GM18868 (cell line): Measurements from ENCODE around the gene HIF1A.
"Not testable (repeated sequence)": the region's sequence is repeated elsewhere in the genome, so short reads cannot be mapped to it uniquely, and the experiment has no call there.

Experiments
- ATAC-seq: cut with Tn5 transposase; IDR thresholded peaks from one replicate; pipeline ENCODE4 v1.9.1; 2021; ENCODE audit warnings: mild to moderate bottlenecking, moderate library complexity; ENCODE audit not compliant: unreplicated experiment

The HIF1A gene

DNA sequence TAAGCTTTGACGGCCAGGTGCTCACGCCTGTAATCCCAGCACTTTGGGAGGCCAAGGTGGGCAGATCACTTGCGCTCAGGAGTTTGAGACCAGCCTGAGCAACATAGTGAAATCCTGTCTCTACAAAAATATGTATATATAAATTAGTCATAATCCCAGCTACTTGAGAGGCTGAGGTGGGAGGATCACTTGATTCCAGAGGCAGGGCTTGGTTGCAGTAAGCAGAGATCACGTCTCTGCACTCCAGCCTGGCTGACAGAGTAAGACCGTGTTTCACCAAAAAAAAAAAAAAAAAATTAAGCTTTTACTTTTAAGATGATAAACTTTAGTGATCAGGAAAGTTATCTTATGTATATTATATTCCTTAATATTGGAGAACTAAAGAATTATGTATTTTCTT is 48.9 kb downstream of the HIF1A start:
- ATAC-seq: no peak

DNA sequence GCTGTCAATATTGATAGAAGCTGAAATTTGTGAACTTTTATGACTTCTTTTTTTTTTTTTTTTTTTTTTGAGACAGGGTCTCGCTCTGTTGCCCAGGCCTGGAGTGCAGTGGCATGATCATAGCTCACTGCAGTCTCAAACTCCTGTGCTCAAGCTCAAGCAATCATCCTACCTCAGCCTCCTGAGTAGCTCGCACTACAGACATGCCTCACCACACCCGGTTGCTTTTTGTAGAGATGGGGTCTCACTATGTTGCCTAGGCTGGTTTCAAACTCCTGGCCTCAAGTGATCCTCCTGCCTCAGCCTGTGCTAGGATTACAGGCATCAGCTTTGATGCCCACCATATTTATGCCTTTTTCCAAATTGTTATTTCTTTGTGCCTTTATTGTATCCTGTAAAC is 51.0 kb downstream of the HIF1A start:
- not testable (repeated sequence) for ATAC-seq

DNA sequence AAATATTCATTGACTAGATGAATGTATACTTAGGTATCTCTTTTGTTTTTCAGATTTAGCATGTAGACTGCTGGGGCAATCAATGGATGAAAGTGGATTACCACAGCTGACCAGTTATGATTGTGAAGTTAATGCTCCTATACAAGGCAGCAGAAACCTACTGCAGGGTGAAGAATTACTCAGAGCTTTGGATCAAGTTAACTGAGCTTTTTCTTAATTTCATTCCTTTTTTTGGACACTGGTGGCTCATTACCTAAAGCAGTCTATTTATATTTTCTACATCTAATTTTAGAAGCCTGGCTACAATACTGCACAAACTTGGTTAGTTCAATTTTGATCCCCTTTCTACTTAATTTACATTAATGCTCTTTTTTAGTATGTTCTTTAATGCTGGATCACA is 51.6 kb downstream of the HIF1A start:
- ATAC-seq: no peak

DNA sequence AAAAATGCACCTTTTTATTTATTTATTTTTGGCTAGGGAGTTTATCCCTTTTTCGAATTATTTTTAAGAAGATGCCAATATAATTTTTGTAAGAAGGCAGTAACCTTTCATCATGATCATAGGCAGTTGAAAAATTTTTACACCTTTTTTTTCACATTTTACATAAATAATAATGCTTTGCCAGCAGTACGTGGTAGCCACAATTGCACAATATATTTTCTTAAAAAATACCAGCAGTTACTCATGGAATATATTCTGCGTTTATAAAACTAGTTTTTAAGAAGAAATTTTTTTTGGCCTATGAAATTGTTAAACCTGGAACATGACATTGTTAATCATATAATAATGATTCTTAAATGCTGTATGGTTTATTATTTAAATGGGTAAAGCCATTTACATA is 52.0 kb downstream of the HIF1A start:
- no peak for ATAC-seq

DNA sequence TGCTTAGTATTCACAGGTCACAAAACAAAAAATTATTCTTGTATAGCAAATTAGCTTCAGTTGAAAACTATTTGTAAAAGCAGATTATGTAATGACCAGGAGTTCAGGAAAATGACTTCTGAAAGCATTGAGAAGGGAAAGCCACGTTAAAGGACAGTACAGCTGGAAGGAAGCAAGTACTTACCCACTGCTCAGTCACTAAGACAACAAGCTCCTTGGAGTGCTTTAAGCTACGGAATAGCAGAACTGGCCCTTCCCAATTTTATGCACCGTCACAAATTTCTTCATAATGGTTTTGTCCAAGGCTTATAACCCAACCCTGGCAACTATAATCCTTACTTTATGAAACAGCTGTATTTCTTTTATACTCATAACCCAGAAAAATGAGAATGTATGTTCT is 54.0 kb downstream of the HIF1A start:
- ATAC-seq: no peak

DNA sequence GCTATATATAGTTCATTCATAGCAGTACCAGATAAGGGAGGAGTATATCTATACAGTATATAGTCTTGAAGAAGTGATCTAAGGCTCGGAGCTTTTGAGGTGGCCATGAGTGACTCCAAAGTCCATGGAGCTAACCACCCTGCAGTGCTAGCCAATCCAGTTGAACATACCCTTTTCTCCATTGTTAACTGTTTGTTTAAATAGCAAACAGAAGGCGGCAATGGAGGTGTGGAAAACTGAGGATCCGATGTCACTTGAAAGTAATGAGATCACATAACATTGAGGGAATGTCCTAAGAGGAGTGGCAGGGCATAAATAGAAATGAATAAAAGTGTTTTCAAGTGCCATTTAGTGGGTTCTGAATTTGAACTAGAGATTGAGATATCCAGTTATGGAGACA is 54.6 kb downstream of the HIF1A start:
- no peak for ATAC-seq

DNA sequence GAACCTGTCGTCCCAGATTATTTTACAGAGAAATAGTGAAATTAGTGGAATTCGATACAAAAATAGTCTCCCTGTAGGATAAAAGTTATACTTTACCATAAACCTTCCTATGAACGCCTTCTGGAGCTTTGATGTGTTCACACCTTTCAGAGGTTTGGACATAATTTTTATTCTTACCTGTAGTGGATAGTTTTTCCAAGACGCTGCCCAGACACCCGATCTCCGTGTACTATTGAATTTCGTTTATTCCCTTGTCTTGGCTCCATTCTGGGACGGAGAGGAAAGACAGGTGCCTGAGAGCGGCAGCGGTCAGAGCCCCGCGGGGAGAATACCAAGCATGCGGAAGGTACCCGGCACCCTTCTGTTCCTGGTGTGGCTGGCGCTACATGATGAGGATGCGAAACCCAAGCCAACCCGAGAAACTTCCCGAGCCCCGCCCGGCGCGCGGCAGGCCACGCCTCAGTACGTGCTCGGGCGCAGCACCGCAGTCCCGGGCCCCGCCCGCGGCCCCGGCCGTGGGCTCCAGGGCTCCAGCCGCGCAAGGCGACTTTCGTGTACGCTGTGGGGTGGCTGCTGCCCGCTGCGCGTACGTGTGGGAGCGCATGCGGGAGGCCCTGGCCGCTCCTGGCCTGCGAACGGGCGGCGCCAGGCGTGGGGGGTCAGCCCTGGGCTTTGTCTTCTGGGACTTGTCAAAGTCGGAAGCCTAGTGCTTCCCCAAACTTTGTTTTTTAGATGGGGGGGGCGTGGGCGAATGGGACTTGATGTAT is 55.6 kb downstream of the HIF1A start:
- peak; percentile 82 for ATAC-seq

DNA sequence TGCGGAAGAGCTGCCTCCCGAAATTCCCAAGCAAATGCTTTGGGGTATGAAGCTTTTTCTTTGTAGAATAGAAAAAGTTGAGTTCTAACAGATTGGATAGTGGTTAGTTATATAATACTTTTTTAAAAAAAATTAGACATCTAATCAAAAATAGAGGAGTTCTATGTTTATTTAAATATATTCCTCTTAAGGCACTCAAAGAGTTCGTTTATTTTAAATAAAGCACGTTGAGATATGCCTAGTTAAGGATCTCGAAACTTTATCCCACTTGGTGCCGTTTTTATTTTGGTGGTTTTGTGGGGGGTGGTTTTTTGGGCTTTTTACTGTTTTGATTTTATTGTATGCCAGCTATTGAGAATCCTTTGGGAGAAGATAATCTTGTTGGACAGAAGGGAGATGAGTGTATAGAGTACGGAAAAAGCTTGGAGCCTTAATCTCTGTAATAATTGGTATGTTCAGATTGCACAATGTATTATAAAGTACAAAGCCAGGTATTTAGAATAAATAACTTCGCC is 56.2 kb downstream of the HIF1A start:
- no peak for ATAC-seq

DNA sequence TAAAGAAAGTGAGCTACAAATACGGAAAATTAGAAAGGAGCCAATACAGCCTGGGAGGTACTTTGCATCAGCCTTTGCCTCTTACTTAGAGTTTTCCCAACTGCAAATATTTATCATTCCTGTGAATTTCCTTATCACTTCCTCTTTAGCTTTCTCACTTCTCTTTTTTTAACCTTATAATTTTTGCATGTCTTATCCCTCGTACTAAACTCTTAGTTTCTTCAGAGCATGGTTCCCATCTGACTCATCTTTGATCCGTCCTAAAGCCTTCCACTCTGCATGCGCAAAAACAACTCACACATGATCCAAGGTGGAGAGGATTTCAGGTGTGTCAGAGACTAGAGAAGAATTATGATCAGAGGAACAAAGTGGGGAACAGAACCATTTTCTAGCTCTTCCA is 57.3 kb downstream of the HIF1A start:
- ATAC-seq: peak; percentile 61

DNA sequence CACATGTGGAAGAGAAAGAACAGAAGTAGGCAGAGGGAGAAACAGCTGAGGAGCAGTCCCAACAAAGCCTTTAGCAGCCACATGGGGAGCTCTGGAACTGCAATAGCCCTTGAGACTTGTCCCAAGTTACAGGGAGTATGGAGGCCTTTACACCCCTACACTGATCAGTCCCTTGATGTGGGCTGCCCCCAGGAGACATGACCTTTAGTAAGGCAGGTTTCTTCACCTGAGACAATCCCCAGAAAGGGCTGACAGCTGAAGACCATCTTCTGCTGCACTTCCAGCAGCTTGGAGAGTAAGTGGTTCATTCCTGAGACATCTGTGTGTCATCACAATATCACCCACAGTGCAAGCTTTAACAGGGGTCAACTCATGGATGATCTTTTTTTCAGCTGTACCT is 58.3 kb downstream of the HIF1A start:
- ATAC-seq: no peak

DNA sequence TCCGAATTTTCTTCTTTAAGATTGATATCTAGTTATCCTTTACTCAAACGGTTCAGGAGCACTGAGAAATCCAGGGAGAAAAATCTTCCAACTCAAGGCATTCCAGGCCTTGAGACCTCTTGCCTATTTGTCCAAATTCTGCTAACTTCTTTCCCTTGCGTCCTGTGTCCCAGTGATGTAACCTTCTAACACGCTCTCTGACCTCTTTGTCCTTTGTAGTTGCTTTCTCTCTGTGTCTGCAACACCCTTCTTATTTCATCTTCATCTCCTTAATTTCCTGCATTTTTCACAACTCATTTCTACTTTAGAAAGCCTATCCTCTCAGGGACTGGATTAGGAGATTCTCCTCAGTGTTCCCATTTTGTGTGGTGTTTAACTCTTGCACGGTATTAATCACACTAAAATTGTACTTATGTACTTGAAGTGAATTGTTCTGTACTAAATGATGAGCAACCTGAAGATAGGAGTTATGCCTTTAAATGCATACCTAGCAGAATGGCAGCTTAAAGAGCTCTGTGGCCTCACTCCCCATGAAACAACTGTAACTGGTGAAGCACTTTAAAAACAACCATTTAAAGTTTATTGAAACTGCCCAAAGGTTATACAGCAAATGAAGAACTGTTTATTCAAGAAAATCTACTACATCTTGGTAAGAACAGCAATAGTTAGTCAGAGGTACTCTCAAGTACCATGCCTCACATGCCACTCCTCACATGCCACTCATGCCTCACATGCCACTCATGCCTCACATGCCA is 59.5 kb downstream of the HIF1A start:
- no peak for ATAC-seq

DNA sequence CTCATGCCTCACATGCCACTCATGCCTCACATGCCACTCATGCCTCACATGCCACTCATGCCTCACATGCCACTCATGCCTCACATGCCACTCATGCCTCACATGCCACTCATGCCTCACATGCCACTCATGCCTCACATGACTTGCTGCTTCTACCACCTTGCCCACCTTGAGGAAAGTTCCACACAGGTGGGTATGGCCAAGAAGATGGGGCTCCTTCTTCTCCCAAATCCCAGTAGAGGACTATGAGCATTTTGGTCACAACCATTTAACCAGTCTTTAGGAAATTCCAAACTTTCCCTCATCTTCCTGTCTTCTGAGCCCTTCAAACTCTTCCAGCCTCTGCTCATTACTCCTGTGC is 60.0 kb downstream of the HIF1A start:
- ATAC-seq: not testable (repeated sequence)

DNA sequence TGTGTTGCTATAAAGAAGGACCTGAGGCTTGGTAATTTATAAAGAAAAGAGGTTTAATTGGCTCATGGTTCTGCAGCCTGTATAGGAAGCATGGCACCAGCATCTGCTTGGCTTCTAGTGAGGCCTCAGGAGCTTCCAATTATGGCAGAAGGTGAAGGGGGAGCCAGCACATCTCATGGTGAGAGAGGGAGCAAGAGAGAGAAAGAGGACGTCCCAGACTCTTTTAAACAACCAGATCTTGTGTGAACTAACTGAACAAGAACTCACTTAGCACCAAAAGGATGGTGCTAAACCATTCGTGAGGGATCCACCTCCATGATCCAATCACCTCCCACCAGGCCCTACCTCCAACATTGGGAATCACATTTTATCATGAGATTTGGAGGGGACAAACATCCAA is 60.8 kb downstream of the HIF1A start:
- ATAC-seq: no peak

DNA sequence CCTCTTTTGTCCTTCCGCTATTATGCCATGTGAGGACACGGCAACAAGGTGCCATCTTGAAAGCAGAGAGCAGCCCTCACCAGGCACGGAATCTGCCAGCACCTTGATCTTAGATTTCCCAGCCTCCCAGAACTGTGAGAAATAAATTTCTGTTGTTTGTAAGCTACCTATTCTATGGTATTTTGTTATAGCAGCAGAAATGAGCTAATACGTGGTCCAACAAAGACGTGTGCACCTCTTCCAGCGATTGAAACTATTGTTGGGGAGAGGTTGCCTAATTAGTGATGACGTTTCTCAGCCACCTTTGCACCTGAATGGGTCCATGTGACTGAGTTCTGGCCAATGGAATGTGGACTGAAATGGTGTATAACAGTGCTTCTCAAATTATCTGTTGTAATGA is 64.6 kb downstream of the HIF1A start:
- ATAC-seq: no peak

DNA sequence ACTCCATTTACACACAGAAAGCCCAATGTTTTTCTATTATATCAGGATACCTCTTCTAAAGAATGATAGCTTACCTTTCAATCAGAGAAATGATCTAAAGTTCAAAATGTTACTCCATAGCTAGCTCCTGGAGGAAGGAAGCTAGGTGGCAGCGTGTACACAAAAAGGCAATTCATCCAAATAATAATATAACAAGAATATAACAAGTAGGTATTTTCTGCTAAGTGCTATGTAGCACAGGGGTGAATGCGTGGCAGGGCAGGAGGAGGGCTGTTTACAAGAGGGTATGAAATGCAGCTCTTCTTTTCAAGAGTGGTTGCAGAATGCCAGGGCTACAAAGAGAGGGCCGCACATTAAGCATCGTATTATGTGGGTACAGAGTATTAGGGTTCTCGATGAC is 66.2 kb downstream of the HIF1A start:
- peak; percentile 3 for ATAC-seq

DNA sequence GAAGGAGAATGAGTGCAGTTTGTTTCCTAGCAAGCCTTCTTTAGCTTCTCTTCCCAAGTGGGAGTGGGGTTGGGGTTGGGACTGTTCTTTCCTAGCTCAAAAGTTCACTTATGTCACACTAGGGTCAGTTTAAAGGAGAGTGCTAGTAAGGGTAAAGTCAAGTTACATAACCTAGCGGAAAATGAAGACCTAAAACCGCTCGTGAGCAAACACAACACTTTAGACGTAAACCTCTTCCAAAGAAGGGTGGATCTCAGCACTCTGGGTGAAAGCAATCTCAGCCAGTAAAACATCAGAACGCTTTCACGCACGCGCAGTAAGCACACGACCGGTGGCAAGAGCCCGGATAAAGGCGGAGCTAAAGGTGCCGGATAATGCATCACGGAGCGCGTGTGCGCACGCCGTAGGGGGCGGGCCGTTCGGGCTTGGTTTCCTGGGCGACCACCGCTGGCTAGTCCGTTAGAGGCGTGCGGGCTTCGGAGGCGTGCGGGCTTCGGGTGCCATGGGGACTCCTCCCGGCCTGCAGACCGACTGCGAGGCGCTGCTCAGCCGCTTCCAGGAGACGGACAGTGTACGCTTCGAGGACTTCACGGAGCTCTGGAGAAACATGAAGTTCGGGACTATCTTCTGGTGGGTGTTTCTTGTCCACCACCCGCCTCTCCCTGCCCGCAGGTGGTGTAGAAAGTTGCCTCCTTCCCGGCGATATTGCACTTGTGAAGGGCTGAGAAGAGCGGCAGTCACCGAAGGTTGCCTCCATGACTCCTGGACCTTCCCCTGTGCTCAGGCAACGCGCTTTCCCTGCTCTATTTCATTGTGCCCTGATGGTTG is 66.9 kb downstream of the HIF1A start, which contains the start of gene SNAPC1:
TSS of gene SNAPC1 (plus strand) at position 462 of the 828 bp plus-strand sequence. CDS start at position 503, 41 bp downstream.
- ATAC-seq: peak; percentile 99

DNA sequence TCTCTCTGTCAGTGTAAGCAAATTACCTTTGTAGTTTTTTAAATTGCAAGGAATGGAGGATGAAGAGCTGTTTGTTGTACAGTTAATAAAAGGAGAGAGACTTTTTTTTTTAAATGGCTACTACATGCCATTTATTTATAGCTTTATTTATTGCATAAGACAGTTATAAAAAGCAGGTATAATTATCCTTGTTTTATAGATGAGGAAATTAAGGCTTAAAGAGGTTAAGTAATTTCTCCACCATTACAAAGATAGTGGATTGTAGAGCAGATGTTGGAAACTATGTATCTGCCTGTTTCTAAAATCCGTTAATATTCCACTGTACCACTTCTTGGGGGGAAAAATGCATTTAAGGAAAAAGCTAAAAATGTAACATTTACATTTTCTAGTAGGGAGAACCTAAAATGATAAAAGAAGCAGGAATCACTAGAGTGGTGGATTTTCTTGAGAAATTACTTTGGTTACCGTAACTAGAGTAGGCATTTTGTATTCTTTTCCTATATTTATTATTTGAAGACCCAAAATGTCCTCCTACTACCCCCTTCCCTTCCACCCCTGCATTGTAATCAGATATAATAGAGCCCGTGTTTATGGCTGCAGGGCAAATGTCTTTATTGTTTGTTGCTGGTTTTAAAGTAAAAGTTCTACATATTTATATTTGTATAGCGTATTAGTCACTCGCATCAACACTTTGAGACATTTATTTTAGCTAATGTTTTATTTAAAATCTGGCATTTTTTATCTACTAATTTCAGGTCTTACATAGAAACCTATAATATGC is 69.2 kb downstream of the HIF1A start:
- no peak for ATAC-seq

DNA sequence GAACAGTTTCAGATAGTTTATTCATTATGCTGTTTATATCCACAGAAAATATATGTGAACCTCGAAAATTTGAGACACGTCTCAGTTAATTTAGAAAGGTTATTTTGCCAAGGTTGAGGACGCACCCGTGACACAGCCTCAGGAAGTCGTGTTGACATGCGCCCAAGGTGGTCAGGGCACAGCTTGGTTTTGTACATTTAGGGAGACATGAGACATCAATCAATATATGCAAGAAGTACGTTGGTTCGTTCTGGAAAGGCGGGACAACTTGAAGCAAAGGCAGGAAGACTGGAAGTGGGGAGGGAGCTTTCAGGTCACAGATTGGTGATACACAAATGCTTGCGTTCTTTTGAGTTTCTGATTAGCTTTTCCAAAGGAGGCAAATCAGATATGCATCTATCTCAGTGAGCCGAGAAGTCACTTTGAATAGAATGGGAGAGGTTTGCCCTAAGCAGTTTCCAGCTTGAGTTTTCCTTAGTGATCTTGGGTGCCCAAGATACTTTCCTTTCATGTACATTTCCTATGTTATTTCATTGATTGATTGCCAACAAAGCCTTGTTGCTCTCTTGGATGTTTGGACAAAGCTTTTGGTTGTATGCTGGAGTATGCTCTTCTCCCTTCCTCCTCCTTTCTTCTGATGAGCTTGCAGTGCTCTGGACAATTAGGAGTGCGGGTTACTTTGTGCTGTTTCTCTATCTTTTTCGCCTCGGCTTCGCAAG is 70.1 kb downstream of the HIF1A start:
- no peak for ATAC-seq

DNA sequence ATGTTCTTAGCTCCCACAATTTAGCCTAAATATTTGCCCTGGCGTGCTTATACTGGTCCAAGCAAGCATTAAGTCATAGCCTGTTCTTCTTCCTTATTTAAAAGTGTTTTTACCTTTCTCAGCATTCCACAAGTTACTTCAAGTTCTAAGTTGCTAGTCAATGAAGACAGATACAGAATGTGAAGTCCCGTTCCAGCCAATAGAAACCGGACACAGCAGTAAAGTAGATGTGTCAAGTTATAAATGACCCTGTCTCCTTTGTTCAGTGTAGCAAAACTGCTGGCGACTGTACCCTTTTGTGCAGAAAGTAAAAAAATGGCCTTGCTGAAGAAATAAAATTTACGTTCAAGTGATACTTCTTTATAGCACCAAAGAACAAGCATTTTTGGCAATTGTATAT is 70.8 kb downstream of the HIF1A start:
- no peak for ATAC-seq

DNA sequence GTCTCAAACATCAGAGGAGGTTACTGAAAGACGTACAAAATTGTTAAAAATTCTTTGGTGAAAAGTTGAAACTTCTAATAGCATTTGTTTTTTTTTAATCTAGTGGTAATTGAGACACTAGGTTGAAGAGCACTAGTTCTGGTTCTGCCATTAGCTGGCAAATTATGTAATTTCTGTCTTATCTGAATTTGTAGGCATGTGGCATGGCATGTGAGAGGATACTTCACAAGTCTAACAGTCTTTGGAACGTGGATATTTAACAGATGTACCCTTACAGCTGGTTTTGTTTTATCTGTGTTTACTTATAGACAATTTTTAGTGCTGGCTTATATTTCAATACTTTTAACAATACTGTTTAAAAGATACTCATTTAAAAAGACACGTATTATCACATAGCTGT is 72.9 kb downstream of the HIF1A start:
- ATAC-seq: no peak
